BJ (cell line): Measurements from ENCODE around the gene SPEG. TPM values are rescaled to one million over a fixed set of nuclear protein-coding genes. Genes with fewer than 3 reads are reported as not detected.

Experiments used
- CTCF ChIA-PET: fragments of 350-600 bp; formaldehyde crosslinking; extraction: SDS; loops from one replicate; lab custom pipeline; 2021; ENCODE audit warnings: antibody characterized with exemption, inconsistent platforms; lab: Yijun Ruan, JAX
- POLR2A ChIA-PET: fragments of 300-600 bp; sonication (Branson Sonifier 250); formaldehyde crosslinking; extraction: SDS; loops from one replicate; lab custom pipeline; 2021; ENCODE audit warnings: antibody characterized with exemption; lab: Charles Lee
- DNase-seq: peaks from one replicate; pipeline ENCODE4 v3.0.0-alpha.2; 2011; ENCODE audit warnings: low read depth
- H3K27me3 ChIP-seq: 2 replicates; pipeline ENCODE4 v1.6.0; 2011; ENCODE audit warnings: low read length; ENCODE audit not compliant: control insufficient read depth, insufficient read depth
- H3K36me3 ChIP-seq: 2 replicates; pipeline ENCODE4 v1.5.1; 2011; ENCODE audit warnings: low read length; ENCODE audit not compliant: control insufficient read depth, insufficient read depth
- H3K4me3 ChIP-seq: 2 replicates; pipeline ENCODE4 v1.5.1; 2011; ENCODE audit warnings: low read depth, mild to moderate bottlenecking, control low read depth, low read length
- CTCF ChIP-seq: IDR thresholded peaks from 2 replicates; pipeline ENCODE4 v1.5.1; 2011; ENCODE audit warnings: low read depth, mild to moderate bottlenecking, control low read depth, inconsistent platforms, low read length, moderate library complexity; ENCODE audit not compliant: insufficient read depth
- polyA plus RNA-seq: library from polyadenylated mRNA; depleted of rRNA; stranded (reverse); fragments of >200 nt; gene quantifications from 2 replicates; pipeline ENCODE4 v1.2.3, GENCODE V29; 2011

Gene SPEG
- polyA plus RNA-seq, 1 experiment = 69.9 TPM

GRCh38 chr2:219514196-219514761, 79.6 kb downstream of the SPEG start, which contains the start of gene ASIC4:
Gene ASIC4 (plus strand): TSS chr2:219514482. CDS start chr2:219514725, 243 bp downstream.
- H3K36me3 ChIP-seq = no peaks in the 10 kb centered on the region
- ChIA-PET CTCF (interaction anchor here (2.7 to 42.0 kb wide), 3 partner anchors 3 to 113 kb away, joined by 7 to 872 read pairs (median 872); partner anchors contain the start of genes ASIC4, CHPF, GMPPA and TMEM198), POLR2A (no interaction called here)
- H3K27me3 ChIP-seq = peaks cover 30% of the 10 kb centered on the region
- no peak within 1 kb of the TSS for H3K4me3 ChIP-seq
- TF ChIP-seq CTCF = no peak
- no peak for DNase-seq

GRCh38 chr2:219514836-219515235, 80.2 kb downstream of the SPEG start:
- Histone ChIP-seq H3K4me3 (no peak overlapping the region), H3K36me3 (no peaks in the 10 kb centered on the region), H3K27me3 (peaks cover 30% of the 10 kb centered on the region)
- no peak for TF ChIP-seq CTCF
- ChIA-PET POLR2A (no interaction called here), CTCF (interaction anchor here (2.7 to 42.0 kb wide), 3 partner anchors 4 to 113 kb away, joined by 7 to 872 read pairs (median 872); partner anchors contain the start of genes ASIC4, CHPF, GMPPA and TMEM198)
- DNase-seq = no peak

GRCh38 chr2:219515874-219516629, 81.4 kb downstream of the SPEG start:
- POLR2A ChIA-PET = no interaction called here
- no peak for TF ChIP-seq CTCF
- H3K27me3 ChIP-seq = peaks cover 28% of the 10 kb centered on the region
- DNase-seq = no peak
- H3K36me3 ChIP-seq = no peaks in the 10 kb centered on the region
- CTCF ChIA-PET = interaction anchor here (0.6 to 42.0 kb wide), 4 partner anchors 5 to 113 kb away, joined by 3 to 872 read pairs (median 438); partner anchors contain the start of genes ASIC4, CHPF, GMPPA and TMEM198
- no peak overlapping the region for H3K4me3 ChIP-seq

GRCh38 chr2:219516888-219517287, 82.2 kb downstream of the SPEG start:
- CTCF ChIA-PET = interaction anchor here (1.3 to 42.0 kb wide), 3 partner anchors 6 to 83 kb away, joined by 3 to 872 read pairs (median 872); partner anchors contain the start of genes ASIC4, CHPF, GMPPA and TMEM198
- Histone ChIP-seq H3K4me3 (no peak overlapping the region), H3K36me3 (no peaks in the 10 kb centered on the region), H3K27me3 (peaks cover 23% of the 10 kb centered on the region)
- no peak for TF ChIP-seq CTCF
- no peak for DNase-seq
- POLR2A ChIA-PET = no interaction called here
